GM20000 (cell line): ENCODE data around the gene TRIOBP.

Experiments used
- DNase-seq: peaks from one replicate; pipeline ENCODE4 v3.0.0; 2012; ENCODE audit warnings: low spot score
- TF ChIP-seq, protein P1 (sequence below): IDR thresholded peaks from 2 replicates; pipeline ENCODE4 v1.5.1; 2012; ENCODE audit warnings: mild to moderate bottlenecking, control low read depth; ENCODE audit errors: extremely low read depth, missing control alignments

TRIOBP gene

GRCh38 chr22:37751449-37752188, 54.8 kb downstream of the TRIOBP start:
- no peak for DNase-seq
- TF ChIP-seq, protein P1, sequence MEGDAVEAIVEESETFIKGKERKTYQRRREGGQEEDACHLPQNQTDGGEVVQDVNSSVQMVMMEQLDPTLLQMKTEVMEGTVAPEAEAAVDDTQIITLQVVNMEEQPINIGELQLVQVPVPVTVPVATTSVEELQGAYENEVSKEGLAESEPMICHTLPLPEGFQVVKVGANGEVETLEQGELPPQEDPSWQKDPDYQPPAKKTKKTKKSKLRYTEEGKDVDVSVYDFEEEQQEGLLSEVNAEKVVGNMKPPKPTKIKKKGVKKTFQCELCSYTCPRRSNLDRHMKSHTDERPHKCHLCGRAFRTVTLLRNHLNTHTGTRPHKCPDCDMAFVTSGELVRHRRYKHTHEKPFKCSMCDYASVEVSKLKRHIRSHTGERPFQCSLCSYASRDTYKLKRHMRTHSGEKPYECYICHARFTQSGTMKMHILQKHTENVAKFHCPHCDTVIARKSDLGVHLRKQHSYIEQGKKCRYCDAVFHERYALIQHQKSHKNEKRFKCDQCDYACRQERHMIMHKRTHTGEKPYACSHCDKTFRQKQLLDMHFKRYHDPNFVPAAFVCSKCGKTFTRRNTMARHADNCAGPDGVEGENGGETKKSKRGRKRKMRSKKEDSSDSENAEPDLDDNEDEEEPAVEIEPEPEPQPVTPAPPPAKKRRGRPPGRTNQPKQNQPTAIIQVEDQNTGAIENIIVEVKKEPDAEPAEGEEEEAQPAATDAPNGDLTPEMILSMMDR: no peak

DNA sequence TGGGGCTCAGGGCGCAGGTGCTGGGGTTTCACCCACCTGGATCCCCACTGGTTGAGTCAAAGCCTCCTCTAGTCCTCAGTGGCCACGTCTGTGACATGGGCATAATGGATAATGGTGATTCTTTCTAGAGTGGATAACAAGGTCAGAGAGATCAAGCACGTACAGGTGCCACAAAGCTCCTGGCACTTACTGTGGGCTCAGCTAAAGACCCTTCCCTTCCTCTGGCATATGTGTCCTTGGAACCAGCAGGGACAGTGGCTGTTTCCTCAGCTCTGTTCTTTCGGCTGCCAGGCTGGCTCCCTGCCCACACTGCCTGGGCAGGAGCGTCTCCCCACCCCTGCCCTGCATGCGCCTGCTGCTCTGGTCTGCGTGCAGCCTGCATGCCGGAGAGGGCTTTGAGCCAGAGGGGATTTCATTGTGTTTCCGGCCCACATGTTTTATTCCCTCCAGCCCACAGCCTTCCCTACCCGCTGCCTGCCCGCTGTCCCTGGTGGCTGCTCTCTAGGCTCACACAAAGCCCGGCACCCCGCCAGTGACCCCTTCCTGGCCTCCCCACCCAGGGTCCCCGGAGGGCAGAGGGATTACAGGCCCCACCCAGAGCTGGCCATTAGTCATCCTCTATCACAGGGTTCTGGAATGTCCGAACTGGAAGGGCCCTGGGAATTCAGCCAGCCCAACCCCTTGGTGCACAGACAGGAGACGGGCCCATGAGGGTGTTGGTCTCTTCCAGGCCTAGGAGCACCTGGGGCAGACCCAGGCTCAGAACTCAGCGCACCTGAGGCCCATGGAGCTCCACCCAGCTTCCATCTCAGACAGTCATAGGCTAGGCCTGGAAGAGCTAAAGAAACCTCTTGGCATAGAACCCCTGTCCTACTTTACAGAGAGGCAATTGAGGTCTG, 55.6 kb downstream of the TRIOBP start:
- DNase-seq: no peak
- TF ChIP-seq, protein P1: no peak

GRCh38 chr22:37753746-37754145, 56.9 kb downstream of the TRIOBP start:
- TF ChIP-seq, protein P1: no peak
- DNase-seq: no peak

DNA sequence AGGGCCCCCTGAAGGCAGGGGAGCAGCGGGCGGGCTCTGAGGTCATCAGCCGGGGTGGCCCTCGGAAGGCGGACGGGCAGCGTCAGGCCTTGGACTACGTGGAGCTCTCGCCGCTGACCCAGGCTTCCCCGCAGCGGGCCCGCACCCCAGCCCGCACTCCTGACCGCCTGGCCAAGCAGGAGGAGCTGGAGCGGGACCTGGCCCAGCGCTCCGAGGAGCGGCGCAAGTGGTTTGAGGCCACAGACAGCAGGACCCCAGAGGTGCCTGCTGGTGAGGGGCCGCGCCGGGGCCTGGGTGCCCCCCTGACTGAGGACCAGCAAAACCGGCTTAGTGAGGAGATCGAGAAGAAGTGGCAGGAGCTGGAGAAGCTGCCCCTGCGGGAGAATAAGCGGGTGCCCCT, 60.8 kb downstream of the TRIOBP start:
- TF ChIP-seq, protein P1: no peak
- no peak for DNase-seq

- TF ChIP-seq, protein P1: no peak
- DNase-seq: no peak
Observed at GRCh38 chr22:37758694-37759093, 61.8 kb downstream of the TRIOBP start.

GRCh38 chr22:37759281-37759680, 62.4 kb downstream of the TRIOBP start:
- TF ChIP-seq, protein P1: no peak
- no peak for DNase-seq

DNA sequence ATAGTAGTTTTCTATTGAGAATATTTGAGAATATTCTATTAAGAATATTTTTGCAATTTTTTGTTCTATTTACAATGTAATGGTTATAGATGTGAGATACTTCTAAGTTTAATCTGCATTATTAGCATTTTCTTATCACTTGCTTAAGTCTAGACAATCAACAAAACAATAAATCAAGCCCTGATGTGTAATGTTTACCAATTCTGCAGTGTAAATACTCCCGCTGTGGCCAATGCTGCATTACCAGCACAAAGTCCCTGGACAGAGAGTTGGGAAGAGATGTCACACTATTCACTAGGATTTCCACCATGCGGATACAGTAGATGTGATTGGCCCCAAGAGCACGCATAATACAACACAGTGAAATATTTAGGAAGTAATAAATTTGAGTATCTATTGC, 63.3 kb downstream of the TRIOBP start:
- TF ChIP-seq, protein P1: no peak
- DNase-seq: no peak
